Fibroblast of skin of scalp (primary cell): ENCODE results near the gene HLA-C. TPM values are rescaled to one million over a fixed set of nuclear protein-coding genes. Genes with fewer than 3 reads are reported as not detected.
"Not testable (repeated sequence)": the region's sequence is repeated elsewhere in the genome, so short reads cannot be mapped to it uniquely, and the experiment has no call there.

Experiments
- DNase-seq: peaks from one replicate; pipeline ENCODE4 v3.0.0-alpha.2; 2013
- polyA plus RNA-seq, 2 experiments: library from polyadenylated mRNA; unstranded; fragments of 120-200 nt; gene quantifications; one replicate each; pipeline ENCODE4 v1.2.1, GENCODE V29; 2013; ENCODE audit not compliant: insufficient read length in 2 of 2

Gene HLA-C
- 172 TPM for polyA plus RNA-seq (2013, experiment 1 of 2; ENCODE audit: insufficient read length)
- 165 TPM for polyA plus RNA-seq (2013, experiment 2 of 2; ENCODE audit: insufficient read length)

DNA sequence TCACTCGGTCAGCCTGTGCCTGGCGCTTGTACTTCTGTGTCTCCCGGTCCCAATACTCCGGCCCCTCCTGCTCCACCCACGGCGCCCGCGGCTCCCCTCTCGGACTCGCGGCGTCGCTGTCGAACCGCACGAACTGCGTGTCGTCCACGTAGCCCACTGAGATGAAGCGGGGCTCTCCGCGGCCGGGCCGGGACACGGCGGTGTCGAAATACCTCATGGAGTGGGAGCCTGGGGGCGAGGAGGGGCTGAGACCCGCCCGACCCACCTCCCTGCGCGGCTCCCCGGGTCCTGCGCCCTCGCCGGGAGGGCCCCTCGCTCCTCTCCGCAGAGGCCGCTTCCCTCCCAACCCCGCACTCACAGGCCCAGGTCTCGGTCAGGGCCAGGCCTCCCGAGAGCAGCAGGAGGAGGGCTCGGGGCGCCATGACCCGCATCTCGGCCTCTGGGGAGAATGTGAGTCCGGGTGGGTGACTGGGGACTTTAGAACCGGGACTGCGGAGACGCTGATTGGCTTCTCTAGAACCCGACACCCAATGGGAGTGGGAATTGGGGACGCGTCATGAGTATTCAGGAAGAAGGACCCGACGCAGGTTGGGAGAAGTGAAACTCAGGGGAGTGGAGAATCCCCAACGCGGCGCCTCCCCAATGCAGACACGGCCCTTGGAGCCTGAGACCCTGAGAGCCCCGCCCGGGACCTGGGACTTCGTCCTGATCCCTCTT is at the start of gene HLA-C:
Gene HLA-C, minus strand, starts transcription at position 452 of the 717 bp plus-strand sequence. Its CDS starts 21 bp downstream, at position 431.
- peak; percentile 94 for DNase-seq

- DNase-seq: no peak
Measured at GRCh38 chr6:31321005-31321707, 49.3 kb upstream of the HLA-C start.

GRCh38 chr6:31317036-31317435 is 45.1 kb upstream of the HLA-C start:
- DNase-seq: no peak

DNA sequence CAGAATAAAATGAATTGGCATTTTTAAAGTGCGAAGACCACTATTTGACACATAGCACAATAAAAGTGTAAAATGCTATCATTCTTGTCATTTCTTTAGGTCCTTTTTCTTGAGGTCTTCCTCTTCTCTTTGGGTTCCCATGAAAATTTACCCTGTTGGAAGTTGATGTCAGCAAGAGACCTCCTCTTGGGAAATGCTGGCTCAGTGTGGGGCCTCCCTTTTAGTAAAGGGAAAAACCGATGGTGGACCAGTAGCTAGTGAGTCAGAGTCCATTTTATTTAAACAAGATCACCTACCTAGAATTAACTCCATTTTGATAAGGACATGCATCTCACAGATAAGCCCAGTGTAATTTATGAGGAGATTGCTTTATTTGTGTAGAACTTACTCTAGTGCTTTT is 37.7 kb upstream of the HLA-C start:
- no peak for DNase-seq

GRCh38 chr6:31308845-31309175 is 36.9 kb upstream of the HLA-C start:
- no peak for DNase-seq

DNA sequence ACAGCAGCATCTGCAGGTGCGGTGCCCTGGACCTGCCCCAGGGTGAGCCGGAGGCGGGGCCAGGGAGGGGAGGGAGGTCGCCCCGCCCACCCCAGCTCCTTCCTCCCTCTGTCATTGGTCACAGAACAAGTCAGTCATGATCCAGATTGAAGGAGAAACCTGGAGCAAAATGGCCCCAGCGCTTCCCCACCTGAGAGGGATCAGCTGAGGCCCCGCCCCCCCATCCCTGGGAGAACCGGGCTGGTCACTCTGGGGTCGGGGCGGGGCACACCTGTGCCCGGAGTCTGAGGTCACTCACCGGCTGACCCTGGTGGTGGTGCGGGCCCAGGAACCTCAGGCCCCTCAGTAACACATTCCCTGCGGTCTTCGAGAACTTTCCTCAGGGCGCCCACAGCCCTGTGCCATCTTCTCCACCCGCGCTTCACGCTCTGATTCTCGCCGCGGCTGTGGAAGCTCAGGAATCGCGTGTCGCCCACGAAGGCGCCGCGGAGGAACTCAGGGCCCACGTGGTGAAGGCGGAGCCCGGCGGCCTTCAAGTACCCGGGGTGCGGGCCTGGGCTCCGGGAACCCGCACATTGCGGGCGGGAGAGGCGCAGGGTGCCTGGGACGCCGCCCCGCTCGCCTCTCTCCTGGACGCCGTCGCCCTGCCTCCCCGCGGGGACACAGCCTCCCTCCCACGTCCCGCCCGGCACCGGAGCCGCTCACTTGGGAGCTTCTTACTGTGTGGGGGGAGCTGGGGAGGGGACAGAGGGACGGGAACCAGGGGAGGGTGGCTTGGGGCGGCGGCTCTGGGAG is 36.4 kb upstream of the HLA-C start:
- no peak for DNase-seq

DNA sequence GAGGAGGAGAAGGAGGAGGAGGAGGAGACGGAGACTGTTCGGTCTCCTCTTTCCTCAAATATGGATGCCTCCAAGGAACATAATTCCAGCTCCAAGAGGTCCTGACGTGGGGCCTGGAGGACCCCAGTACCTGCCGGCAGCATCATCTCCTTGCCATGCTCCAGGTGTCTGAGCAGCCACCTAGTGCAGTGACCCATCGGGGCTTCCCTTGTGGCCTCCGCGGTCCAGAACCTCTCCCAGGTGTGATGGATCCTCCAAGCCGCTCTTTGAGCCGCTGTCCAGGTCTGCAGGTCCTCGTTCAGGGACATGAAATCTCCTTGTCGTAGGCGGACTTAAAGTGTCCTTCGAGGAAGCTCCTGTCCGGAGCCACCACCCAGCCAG is 35.8 kb upstream of the HLA-C start:
- DNase-seq: no peak

DNA sequence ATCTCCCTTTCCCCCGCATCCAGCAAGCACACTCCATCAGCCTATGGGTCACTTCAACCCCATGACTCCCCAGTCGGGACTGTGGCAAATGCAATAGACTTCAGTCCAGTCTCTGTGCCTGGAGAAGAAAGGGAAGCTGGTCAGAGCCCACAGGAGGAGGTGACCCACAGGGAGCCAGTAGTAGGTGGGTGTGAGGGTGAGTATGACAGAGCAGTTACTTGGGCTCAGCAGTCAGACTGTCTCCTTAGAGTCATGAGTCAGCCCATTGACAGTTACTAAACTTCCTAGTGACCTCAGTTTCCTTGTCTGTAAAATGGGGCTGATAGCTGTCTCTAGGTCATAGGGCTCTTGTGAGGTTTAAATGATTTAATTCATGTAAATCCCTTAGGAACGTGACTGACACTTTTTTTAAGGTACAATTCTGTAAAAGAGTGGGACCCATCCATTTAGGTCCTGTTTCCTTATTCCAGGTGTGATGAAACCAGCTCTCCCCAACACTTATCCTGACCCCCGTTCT is 33.9 kb upstream of the HLA-C start:
- no peak for DNase-seq

DNA sequence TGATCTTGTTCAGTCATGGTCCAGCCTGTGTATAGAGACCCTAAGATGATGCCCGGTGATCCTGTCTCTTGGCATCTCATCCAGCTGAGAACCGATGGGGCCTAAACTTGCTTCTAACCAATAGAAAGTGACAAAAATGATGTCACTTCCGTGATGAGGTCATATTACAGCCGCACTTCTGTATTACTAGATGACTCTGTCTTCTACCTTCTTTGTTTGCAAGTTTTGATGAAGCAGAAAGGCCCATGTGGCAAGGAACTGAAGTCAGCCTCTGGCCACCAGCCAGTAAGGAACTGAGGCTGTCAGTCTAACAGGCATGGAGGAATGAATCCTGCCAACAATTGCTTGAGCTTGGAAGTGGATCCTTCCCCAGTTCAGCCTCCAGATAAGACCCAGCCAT is 32.8 kb upstream of the HLA-C start:
- no peak for DNase-seq

- no peak for DNase-seq
Measured at GRCh38 chr6:31300797-31301196, 28.9 kb upstream of the HLA-C start.

GRCh38 chr6:31299947-31300346 is 28.1 kb upstream of the HLA-C start:
- DNase-seq: no peak

GRCh38 chr6:31299511-31299910 is 27.6 kb upstream of the HLA-C start:
- no peak for DNase-seq

DNA sequence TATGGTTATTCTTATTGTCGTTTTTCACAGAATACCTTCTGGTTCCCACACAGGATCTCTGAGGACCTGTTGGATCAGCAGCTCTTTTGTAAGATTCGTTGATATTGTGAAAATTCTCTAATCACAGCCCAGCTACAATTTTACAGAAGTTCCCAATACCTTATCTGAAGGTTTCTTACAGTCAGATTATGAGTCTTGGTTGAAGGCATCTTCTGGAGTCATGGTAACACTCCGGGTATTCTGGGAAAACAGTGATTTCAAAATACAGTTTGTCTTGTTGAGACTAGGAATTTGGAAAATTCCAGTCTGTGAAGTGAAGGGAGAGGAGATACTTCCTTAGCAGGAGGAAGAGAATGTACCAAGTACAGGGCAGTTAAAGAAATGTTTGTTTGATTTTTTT is 22.2 kb upstream of the HLA-C start:
- DNase-seq: no peak

DNA sequence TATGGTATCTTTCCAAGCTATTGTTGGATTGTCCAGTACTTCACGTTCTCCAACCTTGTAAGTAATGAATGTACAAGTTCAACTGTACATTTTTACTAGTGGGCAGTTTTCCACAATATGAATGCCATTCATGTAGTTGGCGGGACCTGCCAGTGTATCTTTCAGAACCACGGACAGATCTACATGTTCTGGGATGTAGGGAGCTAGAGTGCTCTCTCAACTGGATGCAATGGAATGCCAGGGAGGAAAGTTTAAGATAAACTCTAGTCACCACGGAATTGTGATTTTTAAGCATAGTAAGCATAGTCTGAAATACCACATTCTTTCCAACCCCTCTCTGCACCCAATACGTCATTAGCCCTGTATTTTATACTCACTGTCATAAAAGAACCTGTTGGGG is 21.5 kb upstream of the HLA-C start:
- peak; percentile 51 for DNase-seq

DNA sequence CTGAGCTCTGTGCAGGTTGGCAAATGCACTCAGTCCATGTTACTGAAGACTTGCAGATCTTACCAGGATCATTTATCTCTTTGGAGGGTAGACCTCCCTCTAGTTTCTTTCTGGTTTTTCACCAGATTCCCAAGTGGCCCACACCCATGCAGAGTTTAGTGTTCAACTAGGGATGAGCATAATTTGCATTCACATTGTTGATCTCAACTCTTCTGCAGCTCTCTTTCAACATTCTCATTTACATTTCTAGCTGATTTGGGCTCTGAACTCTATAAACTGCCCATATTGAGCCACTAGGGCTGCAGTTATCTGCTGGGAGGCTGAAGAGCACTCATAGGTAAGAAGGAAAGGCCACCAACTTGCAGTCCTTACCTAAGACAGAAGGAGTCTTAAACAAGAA is 17.9 kb upstream of the HLA-C start:
- no peak for DNase-seq

- no peak for DNase-seq
Measured at GRCh38 chr6:31287619-31288018, 15.7 kb upstream of the HLA-C start.

- DNase-seq: no peak
Measured at GRCh38 chr6:31285982-31286381, 14.1 kb upstream of the HLA-C start.

GRCh38 chr6:31285486-31285885 is 13.6 kb upstream of the HLA-C start:
- DNase-seq: no peak

DNA sequence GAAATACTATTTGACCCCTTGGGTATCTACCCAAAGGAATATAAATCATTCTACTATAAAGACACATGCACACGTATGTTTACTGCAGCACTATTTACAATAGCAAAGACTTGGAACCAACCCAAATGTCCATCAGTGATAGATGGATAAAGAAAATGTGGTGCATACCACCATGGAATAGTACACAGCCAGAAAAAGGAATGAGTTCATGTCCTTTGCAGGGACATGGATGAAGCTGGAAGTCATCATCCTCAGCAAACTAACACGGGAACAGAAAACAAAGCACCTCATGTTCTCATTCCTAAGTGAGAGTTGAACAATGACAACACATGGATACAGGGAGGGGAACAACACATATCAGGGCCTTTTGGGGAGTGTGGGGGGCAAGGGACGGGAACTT is 7.8 kb upstream of the HLA-C start:
- not testable (repeated sequence) for DNase-seq

DNA sequence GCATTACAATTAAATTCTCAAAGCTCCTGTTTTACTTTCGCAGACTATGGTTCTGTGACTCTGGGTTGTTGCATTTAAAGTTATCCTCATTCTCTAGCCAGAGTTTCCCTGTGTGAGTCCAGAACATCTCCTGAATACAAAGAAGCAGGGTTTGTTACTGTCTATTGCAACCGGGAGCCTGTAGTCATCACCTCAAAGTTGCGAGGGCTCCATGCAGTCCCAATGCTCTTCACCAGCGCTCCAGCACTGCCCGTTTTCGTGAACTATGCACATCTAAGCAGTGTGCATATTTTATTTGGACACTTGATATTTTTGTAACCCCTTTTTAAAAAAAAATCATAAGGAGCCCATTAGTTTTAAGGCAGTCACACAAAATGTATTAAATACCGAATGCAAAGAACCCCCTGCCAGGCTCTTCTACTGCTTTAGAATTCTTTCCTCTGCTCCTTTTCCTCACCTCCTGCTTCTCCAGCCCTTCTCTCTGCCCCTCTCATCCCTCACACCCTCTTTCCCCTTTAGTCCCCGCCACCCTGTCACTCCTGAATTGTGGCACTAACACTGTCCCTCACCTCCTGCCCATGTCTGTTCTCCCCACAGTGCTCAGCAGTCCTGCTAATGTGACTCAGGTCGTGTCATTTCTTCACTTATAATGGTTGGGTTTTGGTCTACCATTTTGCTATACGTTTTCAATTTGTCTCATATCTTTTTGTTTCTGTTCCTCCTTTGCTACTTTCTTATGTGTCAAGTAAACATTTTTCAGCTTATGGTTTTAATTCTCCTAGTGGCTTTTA is 1.1 kb upstream of the HLA-C start:
- no peak for DNase-seq

DNA sequence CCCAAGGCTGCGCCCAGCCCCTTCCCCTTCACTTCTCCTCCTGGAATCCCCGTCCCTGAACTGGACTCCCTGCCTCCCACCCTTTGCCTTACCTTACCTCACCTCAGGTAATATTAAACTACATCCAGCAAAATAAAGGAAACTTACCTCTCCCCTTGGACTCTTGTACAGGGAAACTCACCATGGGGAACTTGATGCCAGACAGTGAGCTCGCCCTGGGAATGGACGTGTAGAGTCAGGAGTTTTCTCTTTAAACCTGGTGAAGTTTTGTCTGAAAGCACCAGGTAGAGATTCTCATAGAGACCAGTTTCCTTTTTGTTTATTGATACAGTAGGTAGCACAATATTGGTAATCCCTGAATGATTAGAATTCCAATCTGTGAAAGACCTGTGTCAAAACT is 544 bp upstream of the HLA-C start:
- DNase-seq: no peak
